H1 (cell line): Measurements from ENCODE around the gene PID1. TPM values are rescaled to one million over a fixed set of nuclear protein-coding genes. Genes with fewer than 3 reads are reported as not detected.

Source experiments
- CTCF ChIA-PET: fragments of 300-600 bp; sonication (Branson Sonifier 250); formaldehyde crosslinking; loops from one replicate; lab custom pipeline; 2021; ENCODE audit not compliant: partially characterized antibody; lab: Charles Lee
- POLR2A ChIA-PET: fragments of 300-600 bp; sonication (Branson Sonifier 250); formaldehyde crosslinking; loops from one replicate; lab custom pipeline; 2021; ENCODE audit warnings: inconsistent platforms; ENCODE audit not compliant: partially characterized antibody; lab: Charles Lee
- DNase-seq, 2 experiments: peaks; one replicate each; pipeline versions ENCODE4 v3.0.0 to v3.0.0-alpha.2; 2010 to 2022; ENCODE audit warnings: low spot score in 2 of 2, low read depth in 1 of 2, mixed read lengths in 1 of 2
- FAIRE-seq: peaks from 2 replicates; lab custom pipeline; 2011; peaks lifted over from hg19 to GRCh38; lab: Jason Lieb, UNC
- H2AFZ ChIP-seq: 2 replicates; pipeline ENCODE4 v1.8.1; 2012; ENCODE audit warnings: low read length, inconsistent platforms
- H2AK5ac ChIP-seq: 2 replicates; pipeline ENCODE4 v1.6.1; 2013; ENCODE audit warnings: low read depth, low read length
- H2BK120ac ChIP-seq: replicated peaks from 2 replicates; pipeline ENCODE3; 2013; ENCODE audit warnings: low read depth, low read length, inconsistent platforms
- H2BK12ac ChIP-seq: 2 replicates; pipeline ENCODE4 v1.6.1; 2013; ENCODE audit warnings: low read depth, low read length
- H2BK15ac ChIP-seq: 2 replicates; pipeline ENCODE4 v1.6.1; 2013; ENCODE audit warnings: low read length
- H2BK20ac ChIP-seq: 2 replicates; pipeline ENCODE4 v1.6.1; 2013; ENCODE audit warnings: low read length
- H2BK5ac ChIP-seq: 2 replicates; pipeline ENCODE4 v1.6.1; 2013; ENCODE audit warnings: low read depth, low read length
- H3K14ac ChIP-seq: 2 replicates; pipeline ENCODE4 v1.6.1; 2013; ENCODE audit warnings: inconsistent platforms; ENCODE audit not compliant: insufficient read length
- H3K18ac ChIP-seq: 2 replicates; pipeline ENCODE4 v1.6.1; 2013; ENCODE audit warnings: low read length; ENCODE audit errors: extremely low read depth
- H3K23ac ChIP-seq: 2 replicates; pipeline ENCODE4 v1.6.1; 2013; ENCODE audit warnings: inconsistent platforms; ENCODE audit not compliant: insufficient read length
- H3K23me2 ChIP-seq: 2 replicates; pipeline ENCODE4 v1.6.1; 2013; ENCODE audit warnings: low read depth, low read length
- H3K27ac ChIP-seq: 2 replicates; pipeline ENCODE4 v1.6.1; 2011; ENCODE audit warnings: low read depth, low read length, inconsistent platforms
- H3K27me3 ChIP-seq, 4 experiments: replicated peaks in 1 of 4; 1 replicate in 1 of 4; 2 replicates in 3 of 4; pipeline versions ENCODE4 v1.6.1 to v1.8.1; 2011 to 2013; ENCODE audit warnings: low read length in 3 of 4, mild to moderate bottlenecking in 3 of 4, inconsistent platforms in 2 of 4, mixed read lengths in 2 of 4, moderate library complexity in 1 of 4; ENCODE audit not compliant: control insufficient read depth in 3 of 4, insufficient read depth in 3 of 4; ENCODE audit errors: extremely low read depth in 1 of 4
- H3K36me3 ChIP-seq, 4 experiments: 2 replicates each; pipeline versions ENCODE4 v1.6.1 to v1.8.1; 2011 to 2013; ENCODE audit warnings: mild to moderate bottlenecking in 4 of 4, low read length in 3 of 4, moderate library complexity in 2 of 4, control low read depth in 1 of 4, inconsistent platforms in 1 of 4; ENCODE audit not compliant: insufficient read depth in 4 of 4, control insufficient read depth in 2 of 4
- H3K4ac ChIP-seq: replicated peaks from 2 replicates; pipeline ENCODE3; 2013; ENCODE audit warnings: low read length, low read depth, mixed read lengths, inconsistent platforms; ENCODE audit not compliant: insufficient read length
- H3K4me1 ChIP-seq, 4 experiments: replicated peaks in 1 of 4; 1 replicate in 1 of 4; 2 replicates in 3 of 4; pipeline versions ENCODE4 v1.6.1 to v1.8.1; 2011 to 2013; ENCODE audit warnings: low read length in 3 of 4, inconsistent platforms in 2 of 4, mixed read lengths in 1 of 4; ENCODE audit not compliant: insufficient read depth in 4 of 4, control insufficient read depth in 3 of 4
- H3K4me2 ChIP-seq, 2 experiments: 2 replicates each; pipeline versions ENCODE4 v1.6.1 to v1.8.1; 2011 to 2013; ENCODE audit warnings: low read depth in 2 of 2, low read length in 2 of 2, control low read depth in 1 of 2, inconsistent platforms in 1 of 2, mild to moderate bottlenecking in 1 of 2; ENCODE audit not compliant: insufficient read depth in 1 of 2
- H3K4me3 ChIP-seq, 4 experiments: fragments of 200-600, 300-600 bp in 1 of 4; sonication (generic), shearing (Covaris generic), sonication (Bioruptor Twin) in 1 of 4; 2 replicates each; pipeline versions ENCODE4 v1.5.1 to v1.8.1; 2011 to 2016; ENCODE audit warnings: low read length in 4 of 4, low read depth in 3 of 4, control low read depth in 2 of 4, inconsistent platforms in 2 of 4, mild to moderate bottlenecking in 2 of 4, mixed read lengths in 1 of 4, moderate library complexity in 1 of 4; ENCODE audit not compliant: insufficient read depth in 2 of 4; ENCODE audit errors: extremely low read depth in 1 of 4
- H3K56ac ChIP-seq: replicated peaks from 2 replicates; pipeline ENCODE3; 2013; ENCODE audit warnings: low read depth, mild to moderate bottlenecking, mixed read lengths, low read length, inconsistent platforms; ENCODE audit not compliant: insufficient read length
- H3K79me1 ChIP-seq: 2 replicates; pipeline ENCODE4 v1.6.1; 2013; ENCODE audit warnings: low read depth, low read length, control low read depth
- H3K79me2 ChIP-seq, 2 experiments: 2 replicates each; pipeline versions ENCODE4 v1.6.1 to v1.8.1; 2012 to 2013; ENCODE audit warnings: low read length in 2 of 2, mild to moderate bottlenecking in 2 of 2, inconsistent platforms in 1 of 2; ENCODE audit not compliant: insufficient read depth in 2 of 2, control insufficient read depth in 1 of 2
- H3K9ac ChIP-seq, 4 experiments: replicated peaks in 1 of 4; 1 replicate in 1 of 4; 2 replicates in 3 of 4; pipeline versions ENCODE4 v1.6.1 to v1.8.1; 2011 to 2013; ENCODE audit warnings: low read depth in 3 of 4, low read length in 3 of 4, control low read depth in 2 of 4, mild to moderate bottlenecking in 2 of 4, moderate library complexity in 2 of 4, inconsistent platforms in 1 of 4; ENCODE audit errors: extremely low read depth in 1 of 4
- H3K9me3 ChIP-seq, 2 experiments: 2 replicates each; pipeline versions ENCODE4 v1.6.1 to v1.8.1; 2012 to 2013; ENCODE audit warnings: mild to moderate bottlenecking in 2 of 2, moderate library complexity in 2 of 2, control low read depth in 1 of 2, inconsistent platforms in 1 of 2, low read depth in 1 of 2, low read length in 1 of 2, mixed read lengths in 1 of 2; ENCODE audit not compliant: insufficient read depth in 2 of 2
- H4K20me1 ChIP-seq, 2 experiments: replicated peaks in 1 of 2; 2 replicates each; pipeline versions ENCODE3 to v1.8.1; 2011 to 2013; ENCODE audit warnings: inconsistent platforms in 2 of 2, low read length in 2 of 2, mild to moderate bottlenecking in 1 of 2; ENCODE audit not compliant: insufficient read depth in 2 of 2, control insufficient read depth in 1 of 2
- H4K5ac ChIP-seq: 2 replicates; pipeline ENCODE4 v1.6.1; 2013; ENCODE audit warnings: low read length, low read depth, mixed read lengths, inconsistent platforms; ENCODE audit not compliant: insufficient read length
- H4K8ac ChIP-seq: 2 replicates; pipeline ENCODE4 v1.8.0; 2013; ENCODE audit warnings: mild to moderate bottlenecking, moderate library complexity, low read length, inconsistent platforms; ENCODE audit not compliant: insufficient read depth; ENCODE audit errors: extremely low read depth
- H4K91ac ChIP-seq: replicated peaks from 2 replicates; pipeline ENCODE3; 2013; ENCODE audit warnings: low read length, mixed read lengths, inconsistent platforms; ENCODE audit not compliant: insufficient read length
- ATF3 ChIP-seq: IDR thresholded peaks from 2 replicates; pipeline ENCODE4 v1.6.1; 2011; ENCODE audit warnings: low read depth, mild to moderate bottlenecking, low read length; ENCODE audit not compliant: insufficient read depth
- EZH2 ChIP-seq: fragments of 200-600 bp; sonication (generic); IDR thresholded peaks from 2 replicates; pipeline ENCODE4 v1.7.1; 2012; ENCODE audit warnings: low read depth, mild to moderate bottlenecking, moderate library complexity, low read length, inconsistent platforms; ENCODE audit not compliant: severe bottlenecking
- GTF2F1 ChIP-seq: IDR thresholded peaks from 2 replicates; pipeline ENCODE4 v1.6.1; 2012; ENCODE audit warnings: low read depth, low read length, improper control_type of control experiment, borderline replicate concordance
- KDM5A ChIP-seq: fragments of 200-600 bp; IDR thresholded peaks from 2 replicates; pipeline ENCODE4 v1.7.1; 2012; ENCODE audit warnings: mild to moderate bottlenecking, low read length, inconsistent platforms, mixed read lengths
- NRF1 ChIP-seq: IDR thresholded peaks from 2 replicates; pipeline ENCODE4 v1.6.1; 2011; ENCODE audit warnings: mild to moderate bottlenecking, low read depth, low read length, improper control_type of control experiment
- RBBP5 ChIP-seq: IDR thresholded peaks from 2 replicates; pipeline ENCODE4 v1.7.1; 2012; ENCODE audit warnings: low read depth, mild to moderate bottlenecking, inconsistent platforms, low read length, moderate library complexity, borderline replicate concordance
- RFX5 ChIP-seq: IDR thresholded peaks from 2 replicates; pipeline ENCODE4 v1.6.1; 2011; ENCODE audit warnings: low read depth, low read length, improper control_type of control experiment, borderline replicate concordance
- RNF2 ChIP-seq: fragments of 200-900, 300-1000 bp; sonication (generic); IDR thresholded peaks from 2 replicates; pipeline ENCODE4 v1.7.1; 2016; ENCODE audit warnings: borderline replicate concordance, low read depth, mild to moderate bottlenecking, antibody characterized with exemption, low read length; ENCODE audit not compliant: poor library complexity, severe bottlenecking; ENCODE audit errors: missing control alignments
- SP4 ChIP-seq: IDR thresholded peaks from 2 replicates; pipeline ENCODE4 v1.6.1; 2012; ENCODE audit warnings: low read length, inconsistent platforms
- SUZ12 ChIP-seq: fragments of 200-600 bp; sonication (generic); IDR thresholded peaks from 2 replicates; pipeline ENCODE4 v1.6.1; 2012; ENCODE audit warnings: mild to moderate bottlenecking, inconsistent platforms, low read length, moderate library complexity, mixed read lengths
- TAF7 ChIP-seq: optimal IDR thresholded peaks from 2 replicates; pipeline ENCODE3; 2011; ENCODE audit warnings: low read depth, mild to moderate bottlenecking, inconsistent platforms, low read length, moderate library complexity, borderline replicate concordance
- TCF12 ChIP-seq: IDR thresholded peaks from 2 replicates; pipeline ENCODE4 v1.6.1; 2011; ENCODE audit warnings: low read depth, mild to moderate bottlenecking, low read length
- TEAD4 ChIP-seq: IDR thresholded peaks from 2 replicates; pipeline ENCODE4 v1.6.1; 2012; ENCODE audit warnings: low read depth, low read length, inconsistent platforms, mixed read lengths
- YY1 ChIP-seq: IDR thresholded peaks from 2 replicates; pipeline ENCODE4 v1.6.1; 2011; ENCODE audit warnings: low read depth, mild to moderate bottlenecking, low read length
- WGBS, 2 experiments: shearing (Covaris generic) in 1 of 2; methylation state at CpG; one replicate each; pipeline versions ENCODE4 v1.1.6 to v1.1.7; 2013 to 2015; ENCODE audit warnings: low lambda C conversion rate in 2 of 2, mixed read lengths in 2 of 2, inconsistent platforms in 1 of 2, low coverage in 1 of 2, missing lambda C conversion rate in 1 of 2; ENCODE audit not compliant: insufficient replicate concordance in 2 of 2, insufficient coverage in 1 of 2, insufficient read length in 1 of 2; ENCODE audit errors: extremely low coverage in 1 of 2, missing lambda C conversion rate in 1 of 2; 5-methylcytosine and 5-hydroxymethylcytosine counted together
- polyA plus RNA-seq, 7 experiments: library from polyadenylated mRNA; depleted of rRNA in 3 of 7; stranded (reverse) in 5 of 7; unstranded in 2 of 7; fragments of >200 nt in 5 of 7; fragments of 200-250 nt in 2 of 7; gene quantifications; 1 replicate in 5 of 7; 2 replicates in 1 of 7; 4 replicates in 1 of 7; pipeline versions ENCODE4 v1.2.1 to v1.2.3, GENCODE V29; 2011 to 2013; ENCODE audit warnings: missing spikeins in 2 of 7, mixed read lengths in 2 of 7
- total RNA-seq: library from RNA; stranded (reverse); fragmentation: NEBNext Ultra II Directional; extraction: Animal tissue kit (Norgen Biotek cat#: 25700); gene quantifications from 2 replicates; pipeline ENCODE4 v1.2.1, GENCODE V29; 2021

PID1 gene
- total and polyA plus RNA-seq, 2 of the 8 experiments (the other 6 are each of a cell fraction or from before 2014, with no cell fraction given), result 1.5 to 3.3 TPM

- Histone ChIP-seq H3K27ac (no peak overlapping the region), H2BK15ac (no peak overlapping the region), H4K8ac (no peak overlapping the region), H3K79me2 (no peaks in the 10 kb centered on the region), H2BK20ac (no peak overlapping the region), H3K18ac (no peak overlapping the region), H4K20me1 (no peaks in the 10 kb centered on the region), H3K14ac (no peak overlapping the region), H4K91ac (no peak overlapping the region), H4K5ac (no peak overlapping the region), H3K23ac (no peak overlapping the region), H3K4me2 (no peak overlapping the region), H3K56ac (no peak overlapping the region), H3K79me1 (no peaks in the 10 kb centered on the region), H2AK5ac (no peak overlapping the region), H2AFZ (no peak overlapping the region), H3K9ac (no peak overlapping the region), H2BK5ac (no peak overlapping the region), H3K27me3 (no peaks in the 10 kb centered on the region), H3K36me3 (no peaks in the 10 kb centered on the region), H3K9me3 (no peaks in the 10 kb centered on the region), H3K4me3 (no peak overlapping the region), H3K4me1 (no peaks in the 10 kb centered on the region), H3K4ac (no peak overlapping the region), H3K23me2 (no peaks in the 10 kb centered on the region; the same call in 1 of the 2 replicates), H2BK12ac (no peak overlapping the region), H2BK120ac (no peak overlapping the region)
- FAIRE-seq, result no peak
- POLR2A ChIA-PET, result no interaction called here
- WGBS, 2 experiments, result 95% methylated on average over 2 of the region's 2 CpGs; no CpG with 5 or more reads in 1 of the 2 experiments
- TF ChIP-seq TCF12, result no peak
- no peak for TF ChIP-seq KDM5A
- TF ChIP-seq TEAD4, result no peak
- no peak for TF ChIP-seq RNF2
- TF ChIP-seq GTF2F1, result no peak
- TF ChIP-seq RFX5, result no peak
- TF ChIP-seq TAF7, result no peak
- no peak for TF ChIP-seq SP4
- TF ChIP-seq RBBP5, result no peak
- no peak for TF ChIP-seq ATF3
- no peak for TF ChIP-seq SUZ12
- TF ChIP-seq EZH2, result no peak
- TF ChIP-seq YY1, result no peak
- no peak for TF ChIP-seq NRF1
- DNase-seq, result no peak
- CTCF ChIA-PET, result interaction anchor here (0.7 to 1.1 kb wide), 3 partner anchors 10 to 448 kb away, joined by 3 read pairs; no protein-coding TSS in a partner anchor
Measured at GRCh38 chr2:229137066-229137465, 134.0 kb downstream of the PID1 start.
